K562 treated with DMSO at 1 percent for 12 hours (cell line): Measurements from ENCODE around the gene NPR3. TPM values are rescaled to one million over a fixed set of nuclear protein-coding genes. Genes with fewer than 3 reads are reported as not detected.

Experiments used
- total RNA-seq: library from RNA; unstranded; fragments of 300-600 nt; gene quantifications from 2 replicates; pipeline ENCODE4 v1.2.3, GENCODE V29; 2022; ENCODE audit not compliant: insufficient read depth

The NPR3 gene, protein sequence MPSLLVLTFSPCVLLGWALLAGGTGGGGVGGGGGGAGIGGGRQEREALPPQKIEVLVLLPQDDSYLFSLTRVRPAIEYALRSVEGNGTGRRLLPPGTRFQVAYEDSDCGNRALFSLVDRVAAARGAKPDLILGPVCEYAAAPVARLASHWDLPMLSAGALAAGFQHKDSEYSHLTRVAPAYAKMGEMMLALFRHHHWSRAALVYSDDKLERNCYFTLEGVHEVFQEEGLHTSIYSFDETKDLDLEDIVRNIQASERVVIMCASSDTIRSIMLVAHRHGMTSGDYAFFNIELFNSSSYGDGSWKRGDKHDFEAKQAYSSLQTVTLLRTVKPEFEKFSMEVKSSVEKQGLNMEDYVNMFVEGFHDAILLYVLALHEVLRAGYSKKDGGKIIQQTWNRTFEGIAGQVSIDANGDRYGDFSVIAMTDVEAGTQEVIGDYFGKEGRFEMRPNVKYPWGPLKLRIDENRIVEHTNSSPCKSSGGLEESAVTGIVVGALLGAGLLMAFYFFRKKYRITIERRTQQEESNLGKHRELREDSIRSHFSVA
- total RNA-seq, result not detected in 2 replicates

DNA sequence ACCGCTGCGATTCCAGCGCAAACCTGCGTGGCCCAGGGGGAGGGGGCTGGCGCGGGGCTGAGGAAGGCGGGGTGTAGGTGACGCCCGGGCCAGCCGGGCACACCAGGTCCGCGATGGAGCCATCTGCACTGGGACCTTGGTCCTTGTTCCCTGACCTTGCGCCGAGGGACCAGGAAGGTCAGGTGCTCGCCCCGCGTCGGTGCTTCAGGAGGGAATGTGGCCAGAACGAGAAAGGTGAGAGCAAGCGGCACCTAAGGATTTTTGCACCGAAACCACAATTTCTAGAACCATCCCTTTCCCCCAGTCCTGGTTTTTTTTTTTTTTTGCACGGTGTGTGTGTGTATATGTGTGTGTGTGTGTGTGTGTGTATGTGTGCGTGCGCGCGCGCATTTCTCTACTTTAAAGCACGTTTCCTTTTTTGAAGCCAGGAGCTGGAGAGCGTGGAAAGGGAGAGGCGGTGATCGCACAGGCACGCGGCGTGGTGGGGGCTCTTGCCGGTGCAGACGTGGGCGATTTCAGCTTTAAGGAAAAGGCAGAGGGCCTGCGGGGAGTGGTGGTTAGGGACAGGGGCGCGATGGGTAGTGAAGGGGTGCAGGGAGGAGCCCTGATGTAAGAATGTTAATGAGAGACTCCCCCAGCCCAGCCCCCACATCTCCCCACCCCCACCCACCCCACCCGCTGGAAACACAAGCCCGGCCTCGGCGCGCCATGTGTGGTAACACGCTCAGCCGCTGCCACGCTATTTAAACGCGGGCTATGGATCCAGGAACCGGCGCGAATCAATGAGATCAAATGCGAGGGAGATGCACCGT lies at the start of gene NPR3:
NPR3 (plus strand) TSS at position 772 of the 812 bp plus-strand sequence. CDS start 456 bp downstream, outside the sequence.

Other genes with a start within 250 kb of the NPR3 start
- 143 and 159 TPM in 2 replicates for gene SUB1, start 125.8 kb upstream of the NPR3 start, total RNA-seq